ENCODE data around the gene ADGRG6. TPM values are rescaled to one million over a fixed set of nuclear protein-coding genes. Genes with fewer than 3 reads are reported as not detected.

Gene ADGRG6
- polyA plus RNA-seq, 1 experiment, result 25.4 TPM

DNA sequence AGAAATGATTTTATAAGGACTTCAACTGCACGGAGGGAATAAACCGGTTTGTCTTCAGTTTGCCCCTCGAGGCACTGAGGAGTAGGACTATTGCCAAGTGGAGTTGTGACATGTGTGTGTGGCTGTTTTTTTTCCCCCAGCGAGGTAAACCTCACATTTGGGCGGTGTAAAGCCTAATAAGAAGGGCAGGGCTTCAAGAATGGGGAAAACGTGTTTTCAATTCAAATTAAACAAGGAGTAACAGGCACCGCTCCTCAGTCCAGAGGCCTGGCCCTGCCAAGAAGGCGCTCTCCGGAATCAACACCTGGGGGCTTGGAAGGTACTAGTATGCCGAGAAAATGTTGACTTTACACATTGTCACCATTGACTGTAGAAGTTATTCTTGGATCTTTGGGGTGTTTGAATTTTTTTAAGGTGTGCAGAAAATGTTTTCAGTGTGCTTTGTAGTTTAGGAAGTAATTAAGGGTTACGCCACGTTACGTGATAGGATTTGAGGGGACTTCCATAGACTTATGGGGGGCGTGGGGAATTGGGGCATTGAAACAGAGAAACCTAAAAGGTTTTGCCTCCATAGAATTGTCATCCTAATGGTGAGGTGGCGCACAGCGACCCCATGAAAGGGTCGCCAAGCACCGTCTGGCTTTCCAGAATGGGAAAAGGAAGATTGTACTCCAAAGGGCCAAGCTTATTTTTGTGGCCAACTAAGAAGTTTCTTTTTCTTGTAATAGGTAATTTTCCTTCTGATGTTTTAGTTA is 791 bp downstream of the ADGRG6 start:
- H3K4me3 ChIP-seq (ENCODE audit: low read depth, low read length), result peak overlapping the region; percentile 84
- CTCF ChIA-PET, result interaction anchor here (1.2 to 3.0 kb wide), 3 partner anchors 10 to 87 kb away, joined by 3 to 10 read pairs (median 9); no protein-coding TSS in a partner anchor
- no peak for DNase-seq (ENCODE audit: low read depth)

DNA sequence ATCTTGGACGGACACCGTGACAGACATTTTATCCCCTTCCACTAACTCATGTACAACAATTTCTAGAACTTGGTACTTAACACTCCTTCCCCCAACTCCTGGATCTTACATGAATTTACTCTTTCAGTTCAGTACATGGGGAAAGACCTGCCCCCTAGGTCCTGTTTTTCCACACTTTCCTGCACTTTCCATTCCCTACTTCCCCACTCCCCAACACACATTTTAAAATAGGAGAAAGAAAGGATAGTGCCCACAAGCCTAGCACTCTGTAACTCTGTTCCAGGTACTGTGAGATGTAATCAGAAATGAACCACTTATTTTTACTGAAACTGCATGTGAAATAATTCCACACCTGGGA is 1.3 kb downstream of the ADGRG6 start:
- POLR2A ChIA-PET, result no interaction called here
- no peak overlapping the region for H3K4me3 ChIP-seq (ENCODE audit: low read depth, low read length)
- CTCF ChIA-PET, result interaction anchor here (0.6 to 3.0 kb wide), 4 partner anchors 10 to 84 kb away, joined by 3 to 10 read pairs (median 3); no protein-coding TSS in a partner anchor

More for the DNA sequence above, 791 bp downstream of the ADGRG6 start:
- no peaks in the 10 kb centered on the region for H3K36me3 ChIP-seq (ENCODE audit: control insufficient read depth, insufficient read depth, low read length)
- H3K27me3 ChIP-seq (ENCODE audit: control insufficient read depth, insufficient read depth, low read length), result no peaks in the 10 kb centered on the region
- TF ChIP-seq, protein P1, sequence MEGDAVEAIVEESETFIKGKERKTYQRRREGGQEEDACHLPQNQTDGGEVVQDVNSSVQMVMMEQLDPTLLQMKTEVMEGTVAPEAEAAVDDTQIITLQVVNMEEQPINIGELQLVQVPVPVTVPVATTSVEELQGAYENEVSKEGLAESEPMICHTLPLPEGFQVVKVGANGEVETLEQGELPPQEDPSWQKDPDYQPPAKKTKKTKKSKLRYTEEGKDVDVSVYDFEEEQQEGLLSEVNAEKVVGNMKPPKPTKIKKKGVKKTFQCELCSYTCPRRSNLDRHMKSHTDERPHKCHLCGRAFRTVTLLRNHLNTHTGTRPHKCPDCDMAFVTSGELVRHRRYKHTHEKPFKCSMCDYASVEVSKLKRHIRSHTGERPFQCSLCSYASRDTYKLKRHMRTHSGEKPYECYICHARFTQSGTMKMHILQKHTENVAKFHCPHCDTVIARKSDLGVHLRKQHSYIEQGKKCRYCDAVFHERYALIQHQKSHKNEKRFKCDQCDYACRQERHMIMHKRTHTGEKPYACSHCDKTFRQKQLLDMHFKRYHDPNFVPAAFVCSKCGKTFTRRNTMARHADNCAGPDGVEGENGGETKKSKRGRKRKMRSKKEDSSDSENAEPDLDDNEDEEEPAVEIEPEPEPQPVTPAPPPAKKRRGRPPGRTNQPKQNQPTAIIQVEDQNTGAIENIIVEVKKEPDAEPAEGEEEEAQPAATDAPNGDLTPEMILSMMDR (IDR thresholded peaks at IDR 0.05; ENCODE audit: insufficient read depth, low read depth, low read length), result no peak
- POLR2A ChIA-PET, result no interaction called here

DNA sequence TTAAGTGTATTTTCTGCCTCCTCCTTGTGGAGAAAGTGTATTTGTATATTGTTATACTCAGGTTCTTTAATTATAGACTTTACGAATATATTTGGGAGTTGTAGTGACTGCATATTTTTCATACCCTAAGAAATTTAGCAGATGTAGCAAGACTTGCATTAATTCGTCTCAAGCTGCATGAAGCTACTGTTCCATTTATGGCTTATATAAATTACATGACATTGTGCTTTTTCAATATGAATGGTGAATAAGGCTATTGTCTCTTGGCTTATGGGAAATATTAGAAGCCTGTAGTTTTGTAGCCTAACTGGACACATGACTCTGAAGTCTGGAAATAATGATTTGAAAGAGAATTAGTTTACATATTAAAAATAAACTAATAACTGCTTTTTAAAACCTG is 2.4 kb downstream of the ADGRG6 start:
- Histone ChIP-seq H3K27me3 (ENCODE audit: control insufficient read depth, insufficient read depth, low read length) (no peaks in the 10 kb centered on the region), H3K36me3 (ENCODE audit: control insufficient read depth, insufficient read depth, low read length) (no peaks in the 10 kb centered on the region), H3K4me3 (ENCODE audit: low read depth, low read length) (no peak overlapping the region)
- ChIA-PET CTCF (interaction anchor here (0.6 to 1.2 kb wide), 3 partner anchors 9 to 56 kb away, joined by 3 read pairs; no protein-coding TSS in a partner anchor), POLR2A (no interaction called here)
- DNase-seq (ENCODE audit: low read depth), result no peak
- TF ChIP-seq, protein P1 (IDR thresholded peaks at IDR 0.05; ENCODE audit: insufficient read depth, low read depth, low read length), result no peak

More for the DNA sequence above, 1.3 kb downstream of the ADGRG6 start:
- TF ChIP-seq, protein P1 (IDR thresholded peaks at IDR 0.05; ENCODE audit: insufficient read depth, low read depth, low read length), result no peak
- DNase-seq (ENCODE audit: low read depth), result no peak
- H3K36me3 ChIP-seq (ENCODE audit: control insufficient read depth, insufficient read depth, low read length), result no peaks in the 10 kb centered on the region
- H3K27me3 ChIP-seq (ENCODE audit: control insufficient read depth, insufficient read depth, low read length), result no peaks in the 10 kb centered on the region

DNA sequence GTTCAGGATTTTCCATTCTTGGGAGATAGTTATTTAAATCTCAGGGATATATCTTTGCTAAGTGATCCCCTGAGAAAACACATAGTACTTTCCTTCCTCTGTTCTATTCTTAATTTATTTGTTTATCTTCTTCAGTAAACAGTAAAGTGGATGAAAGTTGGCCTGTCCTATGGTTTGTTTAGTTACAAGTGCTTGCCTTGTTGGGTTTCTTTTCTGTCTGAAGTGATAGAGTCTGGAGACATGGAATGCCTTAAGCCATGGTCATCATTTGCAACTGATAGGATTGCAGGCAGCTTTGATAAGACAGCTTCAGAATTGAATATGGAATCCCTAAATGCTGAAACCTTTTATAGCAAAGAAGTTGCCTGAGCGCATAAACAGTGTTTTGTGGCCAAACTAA is 4.9 kb downstream of the ADGRG6 start:
- TF ChIP-seq, protein P1 (IDR thresholded peaks at IDR 0.05; ENCODE audit: insufficient read depth, low read depth, low read length), result no peak
- no peak for DNase-seq (ENCODE audit: low read depth)
- Histone ChIP-seq H3K27me3 (ENCODE audit: control insufficient read depth, insufficient read depth, low read length) (no peaks in the 10 kb centered on the region), H3K4me3 (ENCODE audit: low read depth, low read length) (no peak overlapping the region), H3K36me3 (ENCODE audit: control insufficient read depth, insufficient read depth, low read length) (no peaks in the 10 kb centered on the region)
- CTCF ChIA-PET, result no interaction called here
- POLR2A ChIA-PET, result no interaction called here

DNA sequence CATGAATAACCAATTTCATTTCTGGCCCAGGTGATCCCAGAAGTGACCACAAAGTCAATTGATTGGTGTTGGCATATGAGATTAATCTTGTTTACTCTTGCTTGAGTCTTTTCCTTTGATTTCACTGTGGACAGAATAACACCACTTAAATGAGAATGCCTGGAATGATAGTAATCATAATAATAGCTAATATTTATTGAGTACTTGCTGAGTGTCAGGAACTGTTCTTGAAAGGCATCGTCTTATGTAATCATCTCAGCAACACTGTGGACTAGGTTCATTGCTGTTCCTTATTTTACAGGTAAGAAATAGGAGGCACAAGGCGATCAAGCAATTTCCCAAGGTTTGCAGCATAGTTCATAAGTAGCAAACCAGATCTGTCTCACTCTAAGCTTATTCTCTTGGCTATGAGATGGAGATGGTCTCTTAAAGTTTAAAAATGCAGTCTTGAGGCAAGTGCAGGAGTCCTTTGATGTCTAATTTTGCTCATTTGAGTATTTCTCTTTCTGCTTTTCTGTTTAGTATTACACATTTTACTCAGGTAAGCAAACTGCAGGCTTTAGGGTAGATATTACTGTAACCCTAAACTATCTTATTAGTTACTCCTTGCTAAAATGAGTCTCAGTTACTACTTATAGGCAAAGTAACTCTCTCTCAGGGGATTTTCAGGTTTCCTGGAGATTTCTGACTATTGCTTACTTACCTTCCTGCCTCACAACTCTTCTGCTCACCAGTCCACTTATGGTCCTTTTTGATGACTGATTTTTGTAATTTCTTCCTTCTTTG is 6.3 kb downstream of the ADGRG6 start:
- TF ChIP-seq, protein P1 (IDR thresholded peaks at IDR 0.05; ENCODE audit: insufficient read depth, low read depth, low read length), result no peak
- CTCF ChIA-PET, result interaction anchor here (1.0 to 1.2 kb wide), 2 partner anchors 16 to 101 kb away, joined by 3 to 4 read pairs; no protein-coding TSS in a partner anchor

More for the DNA sequence above, 6.3 kb downstream of the ADGRG6 start:
- no peaks in the 10 kb centered on the region for H3K36me3 ChIP-seq (ENCODE audit: control insufficient read depth, insufficient read depth, low read length)
- no peaks in the 10 kb centered on the region for H3K27me3 ChIP-seq (ENCODE audit: control insufficient read depth, insufficient read depth, low read length)
- no peak overlapping the region for H3K4me3 ChIP-seq (ENCODE audit: low read depth, low read length)
- POLR2A ChIA-PET, result no interaction called here
- no peak for DNase-seq (ENCODE audit: low read depth)

Data from BJ (cell line).